ENCODE data around the gene TMEFF2.
A peak's percentile ranks its signal among the peaks of the same experiment; 100 is the strongest.

The TMEFF2 gene

GRCh38 chr2:192067631-192068030 lies 127.1 kb downstream of the TMEFF2 start:
- no peak for DNase-seq (ENCODE audit: low read depth)

- DNase-seq (ENCODE audit: low read depth), result no peak
Observed at GRCh38 chr2:192064459-192064858, 130.3 kb downstream of the TMEFF2 start.

- DNase-seq (ENCODE audit: low read depth), result no peak
Observed at GRCh38 chr2:192060161-192060560, 134.6 kb downstream of the TMEFF2 start.

DNA sequence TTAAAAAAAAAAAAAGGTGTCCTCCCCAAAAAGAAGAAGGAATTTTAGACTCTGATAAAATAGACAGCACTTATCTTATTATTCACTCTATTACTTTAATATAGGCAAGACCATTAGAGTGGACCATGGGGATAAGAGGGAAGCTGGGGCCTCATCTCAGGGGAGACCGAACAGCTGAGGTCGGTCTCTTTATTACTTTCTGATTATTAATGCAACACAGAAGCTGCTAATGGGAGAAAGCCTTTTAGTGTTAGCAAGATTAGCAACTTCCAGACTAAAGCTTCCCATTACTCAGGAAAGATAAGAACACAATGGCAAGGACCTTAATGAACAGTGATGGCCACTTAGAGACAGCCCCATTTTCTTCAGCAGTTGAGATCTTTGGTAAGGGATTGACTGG lies 135.5 kb downstream of the TMEFF2 start:
- DNase-seq (ENCODE audit: low read depth), result no peak

DNA sequence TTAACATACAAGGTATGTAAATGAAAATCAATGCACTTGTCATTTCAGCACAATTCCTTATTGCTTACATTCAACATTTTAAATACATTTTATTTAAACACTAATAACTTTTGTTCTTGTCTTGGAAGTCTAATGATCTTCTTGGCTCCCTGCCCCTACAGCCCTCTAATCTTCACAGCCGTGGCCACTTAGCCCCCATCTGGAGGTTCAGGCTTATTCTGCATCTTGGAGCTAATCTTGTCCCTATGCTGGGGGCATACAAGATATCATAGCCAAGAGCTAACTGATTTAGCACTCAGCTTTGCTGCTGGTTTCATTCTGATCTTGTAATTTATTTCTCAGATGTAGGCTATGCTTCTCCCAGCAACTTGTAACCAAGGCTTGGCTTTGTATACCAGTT lies 140.8 kb downstream of the TMEFF2 start:
- no peak for DNase-seq (ENCODE audit: low read depth)

- DNase-seq (ENCODE audit: low read depth), result no peak
Observed at GRCh38 chr2:192051533-192051932, 143.2 kb downstream of the TMEFF2 start.

- DNase-seq (ENCODE audit: low read depth), result no peak
Observed at GRCh38 chr2:192049362-192049761, 145.4 kb downstream of the TMEFF2 start.

DNA sequence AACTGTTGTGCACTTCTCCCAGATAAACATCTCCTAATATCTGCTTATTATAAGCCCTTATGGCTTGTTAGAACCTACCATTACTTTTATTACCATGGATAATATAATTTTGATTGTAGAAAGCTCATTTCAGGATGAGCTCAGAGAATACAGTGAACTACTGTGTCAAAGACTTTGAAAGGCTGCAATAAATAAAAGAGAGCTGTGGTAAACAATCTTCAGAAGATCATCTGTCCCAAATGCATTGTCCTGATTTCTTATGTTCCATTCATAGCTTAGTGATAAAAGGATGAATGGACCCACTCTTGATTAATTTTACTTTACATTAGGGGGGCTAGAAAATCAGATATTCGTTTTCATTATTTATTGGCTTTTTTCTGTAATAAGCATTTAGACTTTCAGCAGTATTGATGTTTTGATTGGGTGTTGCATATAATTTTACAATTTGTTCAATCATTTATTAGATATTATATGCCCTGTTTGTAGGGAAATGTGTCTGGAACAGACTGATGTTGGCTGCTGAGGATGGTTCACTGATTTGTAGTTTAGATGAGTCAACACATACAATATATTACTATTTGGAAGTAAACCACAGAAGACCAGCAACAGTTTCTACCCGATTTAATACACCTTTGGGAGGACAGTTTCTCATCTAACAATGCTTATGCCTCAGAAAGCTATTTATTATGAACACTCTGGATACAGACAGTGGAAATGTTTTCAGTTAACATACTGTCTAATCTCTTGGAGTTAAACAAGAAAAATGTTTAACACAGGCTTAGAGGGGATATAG lies 147.2 kb downstream of the TMEFF2 start:
- DNase-seq (ENCODE audit: low read depth), result no peak

DNA sequence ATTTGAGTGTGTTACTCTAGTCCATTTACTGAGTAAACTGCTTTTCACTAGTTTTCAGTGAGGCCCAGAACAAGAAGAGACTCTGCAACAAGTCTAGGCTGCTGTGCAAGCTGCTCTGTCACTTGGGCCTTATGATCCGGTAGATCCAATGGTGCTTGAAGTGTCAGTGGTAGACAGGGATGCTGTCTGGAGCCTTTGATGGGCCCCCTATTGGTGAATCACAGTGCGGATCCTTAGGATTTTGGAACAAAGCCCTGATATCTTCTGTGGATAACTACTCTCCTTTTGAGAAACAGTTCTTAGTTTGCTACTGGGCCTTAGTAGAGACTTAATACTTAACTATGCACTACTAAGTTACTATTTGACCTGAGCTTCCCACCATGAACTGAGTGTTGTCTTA lies 150.2 kb downstream of the TMEFF2 start:
- DNase-seq (ENCODE audit: low read depth), result no peak

DNA sequence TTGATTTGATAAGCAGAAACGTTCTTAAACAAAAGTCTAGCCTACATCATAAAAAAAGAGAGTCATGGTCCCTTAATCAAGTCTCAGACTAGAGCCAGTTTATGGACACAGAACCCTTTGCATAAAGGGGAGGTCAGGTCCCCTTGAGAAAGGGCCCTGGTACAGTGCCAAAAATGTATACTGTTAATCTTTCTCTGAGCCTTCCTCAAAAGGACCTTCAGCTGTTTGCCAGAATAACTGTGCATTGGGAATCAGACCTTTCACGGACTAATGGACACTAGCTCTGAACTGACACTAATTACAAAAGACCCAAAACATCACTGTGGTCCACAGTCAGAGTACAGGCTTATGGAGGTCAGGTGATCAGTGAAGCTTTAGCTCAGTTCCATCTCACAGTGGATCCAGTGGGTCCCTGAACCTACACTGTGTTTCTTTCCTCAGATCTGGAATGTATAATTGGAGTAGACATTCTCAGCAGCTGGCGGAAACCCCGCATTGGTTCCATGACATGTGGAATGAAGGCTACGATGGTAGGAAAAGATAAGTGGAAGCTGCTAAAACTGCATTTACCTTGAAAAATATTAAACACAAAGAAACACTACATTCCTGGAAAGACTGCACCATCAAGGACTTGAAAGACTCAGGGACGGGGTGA lies 151.4 kb downstream of the TMEFF2 start:
- DNase-seq (ENCODE audit: low read depth), result no peak

GRCh38 chr2:192042126-192042525 lies 152.6 kb downstream of the TMEFF2 start:
- DNase-seq (ENCODE audit: low read depth), result no peak

DNA sequence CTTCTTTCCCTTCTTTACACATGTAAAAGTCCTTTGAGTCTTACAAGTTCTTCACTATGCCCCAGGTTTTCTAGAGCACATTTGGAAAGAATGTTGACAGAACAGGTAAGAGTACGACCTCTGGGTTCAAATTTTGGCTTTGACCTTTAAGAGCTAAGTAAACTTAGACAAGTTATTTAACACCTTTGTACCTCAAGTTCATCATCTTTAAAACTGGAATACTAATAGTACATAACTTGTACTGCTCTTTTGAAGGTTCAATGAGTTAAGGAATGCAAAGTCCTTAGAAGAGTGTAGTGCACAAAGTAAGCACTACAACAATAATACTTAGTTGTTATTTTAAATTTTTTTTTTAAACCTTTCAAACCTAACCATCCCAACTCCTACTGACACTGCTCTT lies 156.6 kb downstream of the TMEFF2 start:
- DNase-seq (ENCODE audit: low read depth), result no peak

GRCh38 chr2:192035731-192036442 lies 158.8 kb downstream of the TMEFF2 start:
- peak; percentile 14 for DNase-seq (ENCODE audit: low read depth)

DNA sequence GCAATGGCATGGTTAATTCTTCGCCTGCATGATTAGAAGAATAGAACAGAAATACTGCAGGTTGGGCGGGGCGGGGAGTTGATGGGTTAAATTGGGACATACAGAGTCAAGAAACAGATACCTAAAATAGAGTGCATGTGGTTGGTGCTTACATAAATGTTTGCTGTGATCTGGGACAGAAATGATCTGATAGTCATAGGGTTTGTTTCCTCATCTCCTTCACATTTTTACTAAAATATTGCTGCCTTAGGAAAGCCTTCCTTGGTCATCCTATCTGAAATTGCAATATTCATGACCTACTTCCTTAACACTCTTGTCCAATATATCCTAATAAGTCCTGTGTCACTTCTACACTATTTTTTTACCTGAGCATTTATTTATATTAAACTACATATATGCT lies 163.9 kb downstream of the TMEFF2 start:
- DNase-seq (ENCODE audit: low read depth), result no peak

- no peak for DNase-seq (ENCODE audit: low read depth)
Observed at GRCh38 chr2:192030289-192030688, 164.4 kb downstream of the TMEFF2 start.

DNA sequence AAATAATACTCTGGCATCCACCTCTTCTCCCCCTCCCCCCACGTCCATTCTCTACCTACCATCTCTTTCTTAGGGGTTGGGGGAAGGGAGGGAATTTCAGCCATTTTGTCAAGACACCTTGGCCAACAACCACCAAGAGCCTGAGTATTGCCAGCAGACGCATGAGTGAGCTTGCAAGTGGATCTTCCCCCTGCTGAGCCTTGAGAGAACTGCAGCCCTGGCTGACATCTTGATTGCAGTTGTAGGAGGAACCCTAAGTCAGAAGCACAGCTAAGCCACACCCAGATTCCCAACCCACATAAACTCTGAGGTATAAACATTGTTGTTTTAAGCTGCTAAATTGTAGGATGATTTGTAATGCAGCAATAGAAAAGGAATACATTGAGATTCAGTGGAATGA lies 165.6 kb downstream of the TMEFF2 start:
- no peak for DNase-seq (ENCODE audit: low read depth)

DNA sequence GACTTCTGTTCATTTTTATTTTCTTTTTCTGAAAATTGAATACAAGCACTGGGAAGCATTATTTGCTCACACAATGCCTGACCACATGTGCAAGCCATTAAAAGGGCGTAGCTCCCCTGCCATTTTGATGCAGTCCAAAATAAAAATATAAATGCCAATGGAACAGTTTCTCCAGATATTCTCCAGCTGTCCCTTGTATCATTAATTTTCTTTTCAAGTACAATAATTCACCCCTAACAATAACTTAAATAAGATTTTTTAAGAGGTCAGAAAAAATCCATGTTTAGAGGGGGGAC lies 168.0 kb downstream of the TMEFF2 start:
- no peak for DNase-seq (ENCODE audit: low read depth)

DNA sequence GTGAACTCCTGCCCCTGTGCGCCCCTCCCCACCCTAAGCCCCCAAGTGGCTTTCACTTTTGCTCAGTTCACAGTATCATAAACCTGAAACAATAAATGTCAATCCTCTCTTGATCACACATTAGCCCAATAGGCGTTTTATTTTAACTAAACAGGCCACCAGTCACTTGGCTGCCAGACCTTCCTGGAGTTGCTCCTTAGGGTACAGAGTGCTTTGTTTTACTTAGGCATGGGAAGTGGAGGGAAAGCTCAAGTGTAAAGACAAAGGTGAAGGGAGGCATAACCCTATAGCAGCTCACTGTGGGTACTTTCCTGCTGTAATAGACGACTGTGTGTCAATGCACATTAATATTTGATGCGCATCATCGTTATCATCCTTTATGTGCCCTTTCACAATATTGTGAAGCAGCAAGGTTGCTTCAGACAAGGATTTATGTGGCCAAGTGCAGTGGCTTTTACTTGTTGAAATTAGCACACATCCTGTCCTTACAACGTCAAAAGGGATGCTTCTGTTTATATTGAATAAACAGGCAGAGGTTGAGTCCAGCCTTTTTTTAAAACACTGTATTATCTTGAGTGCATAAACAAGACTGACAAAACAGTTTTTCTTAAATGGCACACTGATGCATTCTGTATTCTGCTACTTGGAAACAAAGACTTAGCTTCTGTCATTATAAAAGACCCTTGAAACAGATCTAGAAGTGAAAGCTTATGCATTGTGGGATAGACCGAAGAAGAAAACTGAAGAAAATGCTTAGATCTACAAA lies 168.5 kb downstream of the TMEFF2 start:
- DNase-seq (ENCODE audit: low read depth), result no peak

DNA sequence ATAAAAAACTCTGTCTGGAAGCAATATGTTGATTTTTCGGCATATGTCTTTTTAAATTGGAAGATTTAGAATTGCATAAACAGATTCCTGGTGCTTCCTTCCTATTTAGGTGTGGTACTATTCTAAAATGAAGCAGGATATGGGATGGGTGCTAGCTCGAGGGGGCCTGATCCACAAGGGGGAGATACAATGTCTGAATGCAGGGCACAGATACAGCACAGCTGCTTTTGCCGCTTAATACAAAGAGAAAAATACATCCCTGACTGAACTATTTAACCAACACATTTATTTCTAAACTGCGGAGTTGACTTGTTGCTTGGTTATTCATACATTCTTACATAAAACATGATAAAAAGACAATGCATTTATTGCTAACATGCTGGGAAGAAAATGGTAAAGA lies 169.1 kb downstream of the TMEFF2 start:
- DNase-seq (ENCODE audit: low read depth), result no peak

DNA sequence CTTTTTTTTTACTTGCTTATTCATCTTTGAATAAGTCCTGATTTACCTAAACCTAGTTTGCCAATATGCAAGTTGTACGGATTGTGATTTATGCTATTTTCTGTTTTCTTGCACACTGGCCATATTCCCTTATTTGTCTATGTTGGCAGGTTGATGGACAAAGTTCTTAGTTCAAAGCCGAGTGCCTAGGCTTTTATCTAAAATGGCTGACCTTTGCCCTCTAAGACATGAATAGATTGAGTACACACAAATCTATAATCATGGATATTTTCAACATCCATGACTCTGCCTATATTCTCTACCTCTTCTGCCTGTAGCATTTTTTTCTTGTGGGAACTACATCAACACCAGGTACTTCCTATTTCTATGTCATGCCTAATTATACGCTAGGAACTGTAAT lies 171.7 kb downstream of the TMEFF2 start:
- no peak for DNase-seq (ENCODE audit: low read depth)

DNA sequence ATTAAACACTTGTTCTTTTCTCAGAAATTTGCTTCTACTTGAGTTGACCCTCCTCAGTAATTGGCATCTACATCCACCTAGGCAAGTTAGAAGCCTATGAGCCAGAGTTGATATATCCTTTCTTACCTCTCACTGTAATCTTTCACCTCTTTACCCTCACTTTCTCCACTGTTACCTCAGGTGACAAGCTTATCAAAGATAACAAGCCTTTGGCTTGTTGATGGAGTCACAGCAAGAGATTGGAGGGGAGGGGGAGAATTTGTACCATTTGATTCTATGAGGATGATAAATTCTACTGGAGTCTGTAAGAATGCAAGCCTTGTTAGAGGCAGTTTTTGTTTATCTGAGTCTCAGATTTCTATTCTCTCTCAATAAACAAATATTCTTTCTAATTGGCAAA lies 176.9 kb downstream of the TMEFF2 start:
- DNase-seq (ENCODE audit: low read depth), result no peak

- peak; percentile 40 for DNase-seq (ENCODE audit: low read depth)
Observed at GRCh38 chr2:192016265-192016664, 178.5 kb downstream of the TMEFF2 start.

- no peak for DNase-seq (ENCODE audit: low read depth)
Observed at GRCh38 chr2:192013211-192013610, 181.5 kb downstream of the TMEFF2 start.

Measured in HS-5 (cell line).